SK-N-SH treated with all-trans-retinoic acid at 6 μM for 48 hours (cell line): ENCODE measurements around the gene ITPR2.

Experiments
- ATAC-seq: fragments of 200-7000 bp; cut with Tn5 transposase; 3 replicates; pipeline ENCODE4 v1.9.1; 2020; ENCODE audit warnings: mild to moderate bottlenecking, moderate library complexity
- ARNTL ChIP-seq: fragments of 450-650 bp; formaldehyde crosslinking; IDR thresholded peaks from 2 replicates; pipeline ENCODE4 v1.5.0; 2020; ENCODE audit warnings: low read depth, mild to moderate bottlenecking, moderate library complexity, borderline replicate concordance
- BACH2 ChIP-seq: fragments of 250-450 bp; sonication (Bioruptor Pico); IDR thresholded peaks from 2 replicates; pipeline ENCODE4 v1.9.0; 2021; ENCODE audit warnings: mild to moderate bottlenecking, borderline replicate concordance
- CREB5 ChIP-seq: fragments of 250-450 bp; sonication (Bioruptor Pico); IDR thresholded peaks from 2 replicates; pipeline ENCODE4 v1.5.1; 2020; ENCODE audit warnings: low read depth, mild to moderate bottlenecking, moderate library complexity
- CSDC2 ChIP-seq: fragments of 250-450 bp; sonication (Bioruptor Pico); IDR thresholded peaks from 2 replicates; pipeline ENCODE4 v1.5.0; 2020; ENCODE audit warnings: mild to moderate bottlenecking, moderate library complexity
- ESRRG ChIP-seq: fragments of 250-450 bp; sonication (Bioruptor Pico); IDR thresholded peaks from 2 replicates; pipeline ENCODE4 v1.6.1; 2021; ENCODE audit warnings: mild to moderate bottlenecking
- GLIS3 ChIP-seq: fragments of 250-450 bp; sonication (Bioruptor Pico); IDR thresholded peaks from 2 replicates; pipeline ENCODE4 v1.5.0; 2020; ENCODE audit warnings: mild to moderate bottlenecking, moderate library complexity
- ISL1 ChIP-seq: fragments of 250-450 bp; sonication (Bioruptor Pico); IDR thresholded peaks from 2 replicates; pipeline ENCODE4 v2.1.2; 2022; ENCODE audit warnings: mild to moderate bottlenecking, moderate library complexity
- OSR1 ChIP-seq: fragments of 250-450 bp; sonication (Bioruptor Pico); IDR thresholded peaks from 2 replicates; pipeline ENCODE4 v1.8.0; 2022; ENCODE audit warnings: moderate library complexity, mild to moderate bottlenecking, inconsistent platforms
- PATZ1 ChIP-seq: fragments of 250-450 bp; sonication (Bioruptor Pico); IDR thresholded peaks from 2 replicates; pipeline ENCODE4 v1.8.0; 2020; ENCODE audit warnings: mild to moderate bottlenecking, moderate library complexity, borderline replicate concordance
- POU6F1 ChIP-seq: fragments of 250-450 bp; sonication (Bioruptor Pico); IDR thresholded peaks from 2 replicates; pipeline ENCODE4 v1.8.0; 2021; ENCODE audit warnings: low read depth, mild to moderate bottlenecking, moderate library complexity, borderline replicate concordance
- PPARA ChIP-seq: fragments of 250-450 bp; sonication (Bioruptor Pico); IDR thresholded peaks from 2 replicates; pipeline ENCODE4 v1.5.0; 2020; ENCODE audit warnings: mild to moderate bottlenecking, borderline replicate concordance
- RARB ChIP-seq: fragments of 250-450 bp; sonication (Bioruptor Pico); IDR thresholded peaks from 2 replicates; pipeline ENCODE4 v1.8.0; 2021; ENCODE audit warnings: mild to moderate bottlenecking, moderate library complexity
- SNAI2 ChIP-seq: fragments of 250-450 bp; sonication (Bioruptor Pico); IDR thresholded peaks from 2 replicates; pipeline ENCODE4 v1.5.0; 2020; ENCODE audit warnings: mild to moderate bottlenecking, moderate library complexity
- TCF4 ChIP-seq: fragments of 250-450 bp; sonication (Bioruptor Pico); IDR thresholded peaks from 2 replicates; pipeline ENCODE4 v1.8.0; 2021; ENCODE audit warnings: mild to moderate bottlenecking, moderate library complexity, borderline replicate concordance
- TOX ChIP-seq: fragments of 250-450 bp; sonication (Bioruptor Pico); IDR thresholded peaks from 2 replicates; pipeline ENCODE4 v1.8.0; 2021; ENCODE audit warnings: mild to moderate bottlenecking, moderate library complexity, borderline replicate concordance
- TSHZ2 ChIP-seq: fragments of 250-450 bp; sonication (Bioruptor Pico); IDR thresholded peaks from 2 replicates; pipeline ENCODE4 v1.5.0; 2020; ENCODE audit warnings: mild to moderate bottlenecking, moderate library complexity
- ZC3H10 ChIP-seq: fragments of 250-450 bp; sonication (Bioruptor Pico); IDR thresholded peaks from 2 replicates; pipeline ENCODE4 v1.5.1; 2021; ENCODE audit warnings: mild to moderate bottlenecking, moderate library complexity
- ZFP3 ChIP-seq: fragments of 250-450 bp; sonication (Bioruptor Pico); IDR thresholded peaks from 2 replicates; pipeline ENCODE4 v1.5.0; 2020; ENCODE audit warnings: mild to moderate bottlenecking, moderate library complexity
- ZFP30 ChIP-seq: fragments of 450-650 bp; formaldehyde crosslinking; IDR thresholded peaks from 2 replicates; pipeline ENCODE4 v1.5.0; 2022; ENCODE audit warnings: mild to moderate bottlenecking, moderate library complexity
- ZNF565 ChIP-seq: fragments of 450-650 bp; formaldehyde crosslinking; conservative IDR thresholded peaks from 2 replicates; pipeline ENCODE4 v1.5.0; 2020; ENCODE audit warnings: low read depth, mild to moderate bottlenecking, moderate library complexity
- ZNF8 ChIP-seq: fragments of 450-650 bp; formaldehyde crosslinking; IDR thresholded peaks from 2 replicates; pipeline ENCODE4 v1.5.0; 2020; ENCODE audit warnings: mild to moderate bottlenecking, moderate library complexity

Gene ITPR2

GRCh38 chr12:26563552-26563951 is 269.4 kb downstream of the ITPR2 start:
- TF ChIP-seq GLIS3 (CRISPR knock-in tag) = no peak
- TF ChIP-seq PATZ1 = no peak
- TF ChIP-seq TSHZ2 (CRISPR knock-in tag) = no peak
- TF ChIP-seq BACH2 (CRISPR knock-in tag) = no peak
- no peak for TF ChIP-seq CSDC2 (CRISPR knock-in tag)
- TF ChIP-seq ZFP30 = no peak
- no peak for TF ChIP-seq POU6F1 (CRISPR knock-in tag)
- TF ChIP-seq TCF4 (CRISPR knock-in tag) = no peak
- TF ChIP-seq ARNTL (CRISPR knock-in tag) = no peak
- no peak for TF ChIP-seq OSR1 (CRISPR knock-in tag)
- no peak for TF ChIP-seq SNAI2 (CRISPR knock-in tag)
- TF ChIP-seq ISL1 (CRISPR knock-in tag) = no peak
- no peak for TF ChIP-seq PPARA
- no peak for ATAC-seq

- TF ChIP-seq TSHZ2 (CRISPR knock-in tag) (no peak), GLIS3 (CRISPR knock-in tag) (no peak), RARB (CRISPR knock-in tag) (no peak)
- ATAC-seq = no peak
Measured at GRCh38 chr12:26557326-26557725, 275.7 kb downstream of the ITPR2 start.

GRCh38 chr12:26556916-26557315 is 276.1 kb downstream of the ITPR2 start:
- ATAC-seq = no peak
- TF ChIP-seq TSHZ2 (CRISPR knock-in tag) = no peak

- no peak for ATAC-seq
- TF ChIP-seq TCF4 (CRISPR knock-in tag) (no peak), CSDC2 (CRISPR knock-in tag) (no peak), GLIS3 (CRISPR knock-in tag) (no peak), ZNF565 (CRISPR knock-in tag) (no peak), TOX (no peak), ZFP3 (no peak), ZC3H10 (no peak), ARNTL (CRISPR knock-in tag) (no peak), ESRRG (CRISPR knock-in tag) (no peak), ZFP30 (no peak), BACH2 (CRISPR knock-in tag) (no peak), ZNF8 (CRISPR knock-in tag) (no peak), CREB5 (CRISPR knock-in tag) (no peak), PATZ1 (no peak), SNAI2 (CRISPR knock-in tag) (no peak), ISL1 (CRISPR knock-in tag) (no peak)
Measured at GRCh38 chr12:26555139-26555538, 277.9 kb downstream of the ITPR2 start.
